ENCODE data around the gene ACBD7.

DNA sequence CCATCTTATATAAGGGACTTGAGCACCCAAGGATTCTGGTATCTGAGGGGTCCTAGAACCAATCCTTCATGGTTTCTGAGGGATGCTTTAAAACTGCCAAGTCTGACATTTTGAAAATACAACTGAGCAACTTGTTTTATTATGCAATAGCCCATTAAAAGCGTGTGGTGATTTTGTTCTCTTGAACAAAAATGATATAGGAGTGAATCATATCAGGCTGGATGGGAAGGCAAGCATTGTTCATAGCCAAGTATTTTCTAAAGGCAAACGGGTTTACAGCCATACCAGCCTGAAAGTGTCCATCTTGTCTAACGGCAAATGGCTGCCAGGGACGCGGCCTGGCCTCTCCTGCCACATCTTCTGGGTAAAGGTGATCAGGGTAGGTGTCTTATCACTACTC lies 31.9 kb upstream of the ACBD7 start:
- TF ChIP-seq, protein P1, sequence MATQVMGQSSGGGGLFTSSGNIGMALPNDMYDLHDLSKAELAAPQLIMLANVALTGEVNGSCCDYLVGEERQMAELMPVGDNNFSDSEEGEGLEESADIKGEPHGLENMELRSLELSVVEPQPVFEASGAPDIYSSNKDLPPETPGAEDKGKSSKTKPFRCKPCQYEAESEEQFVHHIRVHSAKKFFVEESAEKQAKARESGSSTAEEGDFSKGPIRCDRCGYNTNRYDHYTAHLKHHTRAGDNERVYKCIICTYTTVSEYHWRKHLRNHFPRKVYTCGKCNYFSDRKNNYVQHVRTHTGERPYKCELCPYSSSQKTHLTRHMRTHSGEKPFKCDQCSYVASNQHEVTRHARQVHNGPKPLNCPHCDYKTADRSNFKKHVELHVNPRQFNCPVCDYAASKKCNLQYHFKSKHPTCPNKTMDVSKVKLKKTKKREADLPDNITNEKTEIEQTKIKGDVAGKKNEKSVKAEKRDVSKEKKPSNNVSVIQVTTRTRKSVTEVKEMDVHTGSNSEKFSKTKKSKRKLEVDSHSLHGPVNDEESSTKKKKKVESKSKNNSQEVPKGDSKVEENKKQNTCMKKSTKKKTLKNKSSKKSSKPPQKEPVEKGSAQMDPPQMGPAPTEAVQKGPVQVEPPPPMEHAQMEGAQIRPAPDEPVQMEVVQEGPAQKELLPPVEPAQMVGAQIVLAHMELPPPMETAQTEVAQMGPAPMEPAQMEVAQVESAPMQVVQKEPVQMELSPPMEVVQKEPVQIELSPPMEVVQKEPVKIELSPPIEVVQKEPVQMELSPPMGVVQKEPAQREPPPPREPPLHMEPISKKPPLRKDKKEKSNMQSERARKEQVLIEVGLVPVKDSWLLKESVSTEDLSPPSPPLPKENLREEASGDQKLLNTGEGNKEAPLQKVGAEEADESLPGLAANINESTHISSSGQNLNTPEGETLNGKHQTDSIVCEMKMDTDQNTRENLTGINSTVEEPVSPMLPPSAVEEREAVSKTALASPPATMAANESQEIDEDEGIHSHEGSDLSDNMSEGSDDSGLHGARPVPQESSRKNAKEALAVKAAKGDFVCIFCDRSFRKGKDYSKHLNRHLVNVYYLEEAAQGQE (IDR thresholded peaks at IDR 0.05; ENCODE audit: insufficient read depth in 1 of 2, low read depth in 2 of 2, low read length in 2 of 2), result no peak
- TF ChIP-seq TAF1 (IDR thresholded peaks at IDR 0.05; ENCODE audit: borderline replicate concordance, insufficient read depth, low read length) (no peak), POLR2AphosphoS5 (IDR thresholded peaks at IDR 0.05; ENCODE audit: low read depth, low read length) (no peak), SIN3A (IDR thresholded peaks at IDR 0.05; ENCODE audit: borderline replicate concordance, insufficient read depth, low read length) (no peak), FOXP2 (optimal IDR thresholded peaks at IDR 0.05; ENCODE audit: borderline replicate concordance, extremely low read depth, extremely low read length, insufficient read depth) (no peak)

All from PFSK-1 (cell line).